AG09309 (cell line): ENCODE results near the gene TMEM185B.

Experiments
- DNase-seq: peaks from one replicate; pipeline ENCODE4 v3.0.0-alpha.2; 2010; ENCODE audit warnings: low read depth
- H3K4me3 ChIP-seq: 2 replicates; pipeline ENCODE4 v1.5.1; 2011; ENCODE audit warnings: mild to moderate bottlenecking, low read depth, low read length, moderate library complexity; ENCODE audit not compliant: control insufficient read depth
- CTCF ChIP-seq: IDR thresholded peaks from 2 replicates; pipeline ENCODE4 v1.5.1; 2011; ENCODE audit warnings: mild to moderate bottlenecking, low read depth, low read length, inconsistent platforms; ENCODE audit not compliant: insufficient read depth, control insufficient read depth; ENCODE audit errors: missing control alignments

Gene TMEM185B

DNA sequence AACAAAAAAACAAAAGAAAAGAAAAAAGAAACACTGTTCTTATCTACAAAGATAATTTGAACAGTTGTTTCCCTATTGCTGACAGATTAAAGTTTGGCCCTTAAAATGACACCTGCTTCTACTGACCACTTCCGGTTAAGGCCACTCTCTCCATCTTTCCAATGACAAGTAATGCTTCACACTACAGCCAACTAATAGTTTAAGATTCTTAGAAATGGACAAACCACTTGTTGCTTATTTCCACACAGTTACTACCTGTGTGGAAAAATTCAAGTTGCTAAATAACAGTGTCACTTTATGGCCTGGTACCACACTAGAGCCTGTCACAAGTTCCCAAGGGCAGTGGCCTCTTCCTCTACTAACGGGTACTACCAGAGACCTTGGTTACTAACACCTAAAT lies 2.4 kb downstream of the TMEM185B start:
- no peak for DNase-seq
- no peak overlapping the region for H3K4me3 ChIP-seq

DNA sequence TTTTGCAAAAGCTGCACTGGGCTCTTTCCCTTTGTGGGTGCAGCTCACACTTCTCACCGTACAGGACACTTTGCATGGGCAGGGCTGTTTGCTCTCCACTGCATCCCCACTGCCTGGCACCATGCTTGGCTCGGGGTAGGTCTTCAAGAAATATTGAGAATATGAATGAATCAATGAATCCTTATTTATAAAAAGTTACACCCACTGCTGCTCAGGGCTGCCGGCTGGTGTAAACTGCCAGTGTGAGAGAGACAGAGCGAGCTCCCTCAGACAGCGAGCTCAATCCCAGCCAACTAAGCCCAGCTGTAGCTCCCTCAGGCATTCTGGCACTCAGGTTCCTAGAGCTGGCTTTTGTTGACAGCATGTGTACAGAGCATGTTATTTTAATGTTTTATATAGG lies 3.4 kb downstream of the TMEM185B start:
- no peak overlapping the region for H3K4me3 ChIP-seq
- DNase-seq: no peak
- TF ChIP-seq CTCF: no peak

More for the DNA sequence above, 2.4 kb downstream of the TMEM185B start:
- TF ChIP-seq CTCF: no peak

DNA sequence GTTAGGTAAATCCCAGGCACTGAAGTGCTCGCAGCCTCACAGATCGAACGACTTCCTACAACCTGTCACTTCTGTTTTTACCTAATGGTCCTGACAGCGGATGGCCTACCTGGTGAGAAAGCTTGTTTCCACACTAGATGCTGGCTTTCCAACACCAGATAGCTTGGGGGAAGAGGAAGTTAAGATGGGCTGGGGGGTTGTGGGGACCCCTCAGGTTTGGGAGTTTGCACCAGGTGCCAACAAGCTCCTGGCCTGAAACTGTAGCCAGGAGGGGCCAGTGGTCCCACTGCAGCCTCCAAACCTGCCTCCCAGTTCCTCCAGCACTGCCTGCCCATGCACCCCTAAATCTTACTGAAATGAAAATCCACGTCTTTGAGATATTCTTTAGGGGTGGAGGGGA lies 3.9 kb downstream of the TMEM185B start:
- no peak for DNase-seq
- no peak for TF ChIP-seq CTCF
- H3K4me3 ChIP-seq: no peak overlapping the region

- no peak for DNase-seq
- TF ChIP-seq CTCF: no peak
- no peak overlapping the region for H3K4me3 ChIP-seq
Observed at GRCh38 chr2:120218181-120218580, 5.0 kb downstream of the TMEM185B start.

- DNase-seq: no peak
- H3K4me3 ChIP-seq: no peak overlapping the region
- TF ChIP-seq CTCF: no peak
Observed at GRCh38 chr2:120210270-120210693, 12.9 kb downstream of the TMEM185B start.

DNA sequence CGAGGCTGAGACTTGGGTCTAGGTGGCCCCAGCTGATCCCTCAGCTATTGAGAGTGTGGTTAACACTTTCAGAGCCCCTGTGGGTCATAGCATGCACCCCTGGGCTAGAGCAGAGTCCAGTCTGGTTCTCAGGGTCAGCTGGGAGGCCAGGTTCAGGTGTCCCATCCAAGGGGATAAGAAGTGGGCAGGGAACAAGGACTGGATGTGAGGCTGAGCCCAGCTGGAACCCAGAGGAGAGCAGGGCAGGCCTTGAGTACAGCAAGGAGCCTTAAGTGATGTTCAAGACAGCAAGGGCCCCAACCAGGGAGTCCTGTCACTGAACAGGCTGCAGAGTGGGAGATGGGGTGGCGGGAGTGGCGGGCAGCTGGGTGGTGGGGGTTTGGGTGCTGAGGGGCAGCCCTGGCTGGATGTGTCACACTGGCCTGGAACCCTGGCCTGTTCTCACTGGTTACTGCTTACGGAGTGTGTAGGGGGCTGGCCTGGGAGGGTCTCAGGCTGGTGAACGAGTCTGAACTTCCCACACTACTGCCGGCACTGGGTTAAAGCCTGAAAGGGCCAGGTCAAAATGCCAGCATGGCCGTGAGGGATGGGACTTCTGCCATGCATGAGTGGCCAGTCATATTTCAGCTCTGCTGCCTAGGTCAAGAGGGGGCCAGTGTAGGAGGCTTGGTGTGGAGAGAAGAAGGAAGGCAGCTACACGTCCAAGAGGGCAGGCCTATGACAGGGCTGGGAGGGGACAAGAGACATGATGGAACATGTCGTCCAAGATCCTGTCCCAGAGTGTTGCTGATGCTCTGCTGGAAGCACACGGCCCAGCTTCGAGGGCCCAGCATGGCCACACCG lies 13.6 kb downstream of the TMEM185B start:
- TF ChIP-seq CTCF: no peak
- DNase-seq: no peak
- no peak overlapping the region for H3K4me3 ChIP-seq
